ENCODE data around the gene SMAD9.

DNA sequence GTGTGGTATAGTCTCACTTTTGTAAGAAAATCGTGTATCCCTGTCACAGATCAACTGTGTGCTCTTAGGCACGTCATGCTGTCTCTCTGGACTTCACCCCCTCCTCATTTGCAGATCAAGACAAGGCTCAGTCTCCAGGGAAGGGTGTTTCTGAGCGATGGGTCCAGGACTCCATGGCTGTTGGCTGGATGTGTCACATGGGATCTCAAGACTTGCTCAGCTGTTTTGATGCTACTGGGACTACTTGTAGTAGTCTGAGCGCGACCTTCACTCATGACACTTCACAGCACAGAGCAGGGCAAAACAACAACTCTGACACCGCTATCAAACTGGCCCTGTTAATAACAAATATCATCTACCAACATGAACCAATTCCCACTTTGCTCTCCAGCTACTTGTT lies 36.2 kb downstream of the SMAD9 start:
- TF ChIP-seq CTCF (IDR thresholded peaks at IDR 0.05; ENCODE audit: low read length) (no peak), EZH2phosphoT487 (IDR thresholded peaks at IDR 0.05; ENCODE audit: low read length) (no peak), EZH2 (optimal IDR thresholded peaks at IDR 0.05; ENCODE audit: low read depth, low read length) (no peak)
